ENCODE results near the gene CIAO1.
"Not testable (repeated sequence)": the region's sequence is repeated elsewhere in the genome, so short reads cannot be mapped to it uniquely, and the experiment has no call there.

Gene CIAO1

GRCh38 chr2:96250188-96250587 is 15.8 kb upstream of the CIAO1 start:
- no peak for DNase-seq

DNA sequence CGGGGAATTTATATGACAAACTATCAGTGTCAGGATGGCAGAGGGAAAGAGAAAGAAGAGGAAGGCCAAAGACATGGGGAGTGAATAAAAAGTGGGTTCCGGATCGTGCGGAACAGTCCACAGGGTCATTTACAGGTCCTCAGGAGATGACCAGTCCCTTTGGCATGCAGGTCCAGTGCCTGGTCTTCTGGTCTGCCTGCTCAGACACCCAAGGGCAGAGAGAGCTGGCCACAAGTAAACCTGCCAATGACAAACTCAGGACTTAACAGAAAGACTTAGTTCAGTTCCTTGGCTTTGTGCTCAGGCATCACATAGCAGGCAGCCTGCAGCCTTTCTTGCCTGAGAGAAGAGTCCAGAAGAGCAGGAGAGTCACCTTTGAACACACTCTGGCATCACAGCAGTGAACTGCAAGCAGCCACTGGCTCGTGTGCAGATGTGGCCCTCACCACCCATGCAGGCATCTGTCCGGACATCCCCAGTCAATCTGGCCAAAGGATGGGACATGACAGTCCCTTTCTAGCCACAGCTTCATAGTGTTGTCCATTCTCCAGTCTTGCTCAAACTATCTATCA is 14.2 kb upstream of the CIAO1 start:
- DNase-seq = no peak

DNA sequence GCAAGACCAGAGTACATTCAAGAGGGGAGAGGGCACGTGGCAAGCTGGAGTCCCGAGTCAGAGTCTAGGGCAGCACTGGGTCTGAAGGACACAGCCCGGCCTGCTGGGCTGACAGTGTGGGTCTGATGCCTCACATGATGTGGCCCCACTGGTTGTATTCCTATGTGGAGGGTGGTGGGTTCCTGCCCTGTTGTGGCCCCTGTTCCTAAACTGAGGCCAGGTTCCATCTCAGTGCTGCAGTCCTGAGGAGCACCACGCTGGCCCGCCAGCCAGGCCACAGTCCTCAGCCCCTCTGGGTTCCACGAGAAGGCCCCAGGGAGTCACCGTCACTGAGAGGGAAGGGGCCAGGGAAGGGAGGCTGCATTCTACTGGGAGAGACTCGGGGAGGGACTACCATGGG is 13.5 kb upstream of the CIAO1 start:
- no peak for DNase-seq

DNA sequence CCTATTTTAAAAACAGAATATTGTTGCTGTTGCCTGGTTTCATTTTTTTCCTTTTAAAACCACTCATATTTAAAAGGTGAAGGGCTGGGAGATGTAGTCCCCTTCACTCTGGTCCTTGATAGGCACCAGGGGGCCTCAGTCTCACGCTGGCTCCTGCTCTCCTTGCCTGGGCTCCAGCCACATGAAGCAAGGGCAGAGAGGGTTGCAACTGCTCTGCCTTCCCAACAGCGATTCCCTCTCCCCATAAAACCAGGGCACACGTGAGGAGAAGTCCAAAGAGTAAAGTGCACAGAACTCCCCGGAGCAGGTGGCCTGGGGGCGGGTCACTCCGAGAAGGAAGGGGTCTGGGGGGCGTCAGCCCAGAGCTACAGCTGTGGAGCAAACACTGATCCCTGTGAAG is 13.0 kb upstream of the CIAO1 start:
- DNase-seq = no peak

GRCh38 chr2:96254571-96254970 is 11.5 kb upstream of the CIAO1 start:
- no peak for DNase-seq

DNA sequence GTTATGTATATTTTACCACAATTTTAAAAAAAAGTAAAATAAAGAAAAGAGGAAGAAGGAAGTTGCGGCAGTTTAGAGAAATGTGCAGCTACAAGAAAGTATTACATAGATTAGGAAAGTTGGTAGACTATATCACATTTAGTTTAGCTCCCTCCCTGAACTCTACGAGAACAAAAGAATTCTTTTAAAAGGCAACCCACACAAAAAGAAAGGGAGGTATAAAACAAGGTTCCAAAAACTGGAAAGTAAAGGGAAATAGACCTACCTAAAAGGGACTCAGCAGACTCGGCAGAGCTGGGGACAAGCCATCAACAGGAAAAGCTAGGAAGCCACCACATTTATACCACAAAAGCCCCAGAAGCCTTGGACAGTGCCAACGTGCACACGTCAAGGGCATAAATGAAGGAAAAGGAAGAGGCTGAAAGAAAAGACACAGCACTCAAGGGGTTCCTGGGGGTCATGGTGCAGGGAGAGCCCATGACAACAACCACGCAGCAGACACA is 9.4 kb upstream of the CIAO1 start:
- no peak for DNase-seq

DNA sequence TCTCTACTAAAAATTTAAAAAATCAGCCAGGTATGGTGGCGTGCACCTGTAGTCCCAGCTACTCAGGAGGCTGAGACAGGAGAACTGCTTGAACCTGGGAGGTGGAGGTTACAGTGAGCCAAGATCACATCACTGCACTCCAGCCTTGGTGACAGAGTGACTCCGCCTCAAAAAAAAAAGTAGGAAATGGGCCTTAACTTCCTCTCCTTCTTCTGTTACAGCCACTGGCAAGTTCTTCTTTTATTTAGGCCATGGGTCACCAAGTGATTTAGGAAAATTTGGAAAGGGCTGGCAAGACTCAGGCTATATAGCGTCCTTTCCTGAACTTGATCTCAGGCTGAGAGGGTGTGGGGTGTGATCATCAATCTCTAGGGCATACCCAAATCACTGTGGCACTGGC is 8.3 kb upstream of the CIAO1 start:
- DNase-seq = not testable (repeated sequence)

DNA sequence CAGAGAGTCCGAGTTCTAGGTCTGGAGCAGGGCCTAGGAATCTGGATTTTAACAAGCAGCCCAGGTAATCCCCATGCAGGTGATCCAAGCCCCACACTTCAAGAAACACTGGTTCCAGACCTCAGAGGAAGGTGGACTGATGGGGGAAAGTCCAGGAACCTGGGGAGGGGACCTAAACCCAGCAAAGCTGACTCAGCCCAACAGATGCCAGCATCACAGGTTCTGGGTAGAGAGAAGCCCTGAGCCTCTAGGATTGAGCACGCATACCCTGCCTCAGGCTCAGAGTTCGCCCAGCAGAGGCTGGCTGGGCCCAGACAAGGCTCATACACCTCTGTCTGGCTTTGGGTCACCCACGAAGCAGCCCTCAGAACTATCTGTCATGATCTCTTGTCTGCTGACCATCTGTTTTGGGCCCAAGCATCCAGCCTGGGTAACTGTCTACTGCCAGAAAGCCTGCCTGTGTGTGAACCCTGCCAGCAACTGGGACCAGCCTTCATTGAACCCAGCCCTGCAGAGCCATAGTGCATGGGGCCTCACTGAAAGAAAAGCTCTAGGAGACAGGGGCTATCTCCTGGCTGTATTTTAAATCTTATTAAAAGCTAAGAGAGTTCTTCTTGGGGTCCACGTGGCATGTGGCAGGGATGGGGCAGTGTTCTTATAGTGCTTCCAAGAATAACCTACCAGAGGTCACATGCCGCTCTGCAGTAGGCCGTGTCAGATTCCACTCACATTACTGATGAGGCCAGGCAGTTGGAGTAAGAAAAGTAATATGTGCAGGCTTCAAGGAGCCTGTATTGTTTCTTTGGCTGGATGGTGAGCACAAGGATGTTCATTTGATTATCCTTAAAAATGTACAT is 7.6 kb upstream of the CIAO1 start:
- no peak for DNase-seq

DNA sequence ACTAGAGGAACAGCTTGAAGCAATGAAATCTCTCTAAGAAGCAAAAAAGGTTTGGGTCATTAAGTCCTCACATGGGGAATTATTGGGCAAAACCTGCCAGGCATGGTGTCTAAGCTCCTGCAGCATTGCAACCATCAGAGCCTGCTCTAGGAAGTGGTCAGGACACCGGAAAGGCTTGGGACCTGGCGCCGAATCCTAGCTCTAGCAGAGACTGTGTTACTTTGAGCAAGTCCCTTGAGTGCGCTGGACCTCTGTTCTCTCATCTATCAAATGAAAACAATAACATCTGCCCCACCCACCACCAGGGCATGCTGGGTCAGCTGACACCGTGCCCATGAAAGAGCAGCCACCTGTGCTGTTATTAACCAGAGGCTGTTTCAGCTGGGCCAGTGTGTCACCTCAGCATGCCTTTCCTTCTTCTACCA is 6.5 kb upstream of the CIAO1 start:
- no peak for DNase-seq

GRCh38 chr2:96260387-96261260 is 5.4 kb upstream of the CIAO1 start:
- peak; percentile 36 for DNase-seq

GRCh38 chr2:96261328-96262003 is 4.6 kb upstream of the CIAO1 start:
- no peak for DNase-seq

DNA sequence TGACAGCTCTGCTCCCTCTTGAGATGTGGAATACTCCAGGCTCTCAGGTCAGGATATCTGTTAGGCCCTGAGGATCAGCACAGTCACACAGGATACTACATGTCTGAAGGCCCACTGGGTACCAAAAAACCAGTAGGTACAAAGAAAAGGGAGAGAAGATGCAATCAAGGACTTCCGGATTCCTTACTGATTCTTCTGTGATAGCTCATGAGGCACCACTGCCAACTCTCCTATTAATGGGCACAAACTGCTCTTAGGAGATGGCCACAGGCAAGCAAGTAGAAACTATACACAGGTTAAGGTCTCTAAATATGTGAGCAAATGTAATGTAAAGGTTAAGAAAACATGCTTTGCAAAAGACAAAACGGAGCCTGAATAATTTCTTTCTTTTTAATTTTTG is 3.7 kb upstream of the CIAO1 start:
- DNase-seq = no peak

DNA sequence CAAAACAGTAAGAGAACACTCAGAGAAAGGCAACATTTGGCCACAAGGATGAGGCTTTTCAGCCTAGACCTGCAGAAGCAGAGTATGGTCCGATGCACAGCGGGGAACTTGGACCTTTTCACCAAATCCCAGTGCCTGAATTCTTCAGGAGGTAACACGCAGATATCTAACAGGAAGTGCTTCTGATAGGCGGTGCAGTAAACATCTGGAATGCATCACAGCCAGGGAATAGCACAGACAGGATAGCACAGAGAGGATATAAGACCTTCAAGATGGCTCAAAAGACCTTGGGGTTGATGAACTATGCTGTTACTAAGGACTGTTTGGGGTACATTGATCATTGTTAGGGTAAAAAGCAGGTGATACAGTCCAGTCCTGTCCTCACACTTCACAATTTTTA is 1.9 kb upstream of the CIAO1 start:
- DNase-seq = no peak

DNA sequence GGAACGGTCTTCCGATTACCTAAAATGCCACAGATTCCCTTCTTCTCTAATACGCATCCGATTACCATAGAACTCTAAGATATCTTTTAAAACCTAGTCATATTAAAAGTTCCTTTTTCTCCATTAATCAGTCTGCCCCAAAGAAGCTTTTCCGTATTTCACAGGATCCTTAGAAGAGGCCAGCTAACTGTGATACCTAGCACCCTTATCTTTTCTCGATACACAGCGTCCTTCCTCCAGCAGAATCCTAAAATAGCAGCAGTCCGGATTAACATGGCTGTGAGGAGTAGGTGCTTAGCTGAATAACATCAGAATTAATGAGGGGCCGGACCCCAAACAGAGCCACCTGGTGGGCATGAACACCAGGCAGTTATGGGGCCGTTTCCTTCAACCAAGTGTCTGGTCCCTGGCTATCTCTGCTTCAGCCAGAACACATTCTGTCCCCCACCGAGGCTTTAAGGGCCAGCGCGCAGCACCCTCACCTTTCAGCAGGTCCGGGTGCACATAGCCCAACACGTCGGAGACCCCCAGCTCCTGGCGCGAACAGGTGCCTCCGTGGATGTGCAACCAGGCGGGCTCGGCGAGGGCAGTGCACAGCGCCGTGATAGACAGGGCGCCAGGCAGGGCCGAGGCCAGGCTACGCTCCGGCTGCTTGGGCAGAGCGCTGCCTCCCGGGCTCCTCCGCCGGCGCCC is 1.2 kb upstream of the CIAO1 start:
- DNase-seq = peak; percentile 27

DNA sequence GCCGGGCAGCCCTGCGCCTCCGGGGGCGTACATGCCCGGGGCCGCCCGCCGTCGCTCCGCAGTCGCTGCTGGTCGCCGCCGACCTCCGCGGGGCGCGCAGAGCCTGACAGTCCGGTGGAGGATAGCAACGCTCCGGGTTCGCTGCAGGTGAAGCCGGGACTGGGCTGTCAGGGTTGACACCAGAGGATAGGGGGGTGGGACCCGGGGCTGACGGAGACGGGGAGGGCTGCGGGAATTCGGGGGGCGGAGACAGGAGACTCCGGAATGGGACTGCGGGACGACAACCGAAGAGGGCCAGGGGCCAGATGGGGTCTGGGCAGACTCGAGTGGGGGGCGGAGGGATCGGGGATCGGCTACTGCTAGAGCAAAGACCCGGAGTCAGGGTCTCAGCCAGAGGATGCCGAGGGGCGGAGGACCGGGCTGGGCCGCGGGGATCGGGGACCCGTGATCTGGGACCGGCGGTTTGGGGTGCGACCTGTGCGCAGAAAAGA is 631 bp upstream of the CIAO1 start:
- DNase-seq = no peak

DNA sequence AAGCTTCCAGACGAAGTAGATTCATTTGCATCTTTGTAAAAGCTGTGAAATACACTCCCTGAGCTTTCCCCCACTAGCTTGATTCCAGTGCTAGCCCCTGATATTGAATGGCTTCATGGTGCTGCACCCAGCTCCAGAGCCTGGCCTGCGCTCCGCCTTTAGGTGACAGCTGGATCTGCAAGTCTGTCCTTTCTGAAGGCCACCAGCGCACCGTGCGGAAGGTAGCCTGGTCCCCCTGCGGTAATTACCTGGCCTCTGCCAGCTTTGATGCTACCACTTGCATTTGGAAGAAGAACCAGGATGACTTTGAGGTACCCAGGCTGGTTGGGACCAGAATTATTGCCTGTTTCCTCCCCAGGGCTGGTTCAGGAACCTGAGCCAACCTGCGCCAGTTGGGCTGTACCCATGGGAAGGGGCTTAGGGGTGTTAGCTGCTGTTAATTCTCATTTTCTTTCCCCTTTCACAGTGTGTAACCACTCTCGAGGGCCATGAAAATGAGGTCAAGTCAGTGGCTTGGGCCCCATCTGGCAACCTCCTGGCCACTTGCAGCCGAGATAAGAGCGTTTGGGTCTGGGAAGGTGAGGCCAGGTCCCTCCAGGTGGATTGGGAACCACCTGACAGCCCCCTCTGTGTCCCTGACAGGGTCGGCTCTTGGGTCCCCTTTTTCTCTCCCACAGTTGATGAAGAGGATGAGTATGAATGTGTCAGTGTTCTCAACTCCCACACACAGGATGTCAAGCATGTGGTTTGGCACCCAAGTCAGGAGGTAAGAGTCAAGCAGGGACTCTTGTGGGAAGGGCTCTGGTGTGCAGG is 1.3 kb downstream of the CIAO1 start:
- DNase-seq = peak; percentile 38

DNA sequence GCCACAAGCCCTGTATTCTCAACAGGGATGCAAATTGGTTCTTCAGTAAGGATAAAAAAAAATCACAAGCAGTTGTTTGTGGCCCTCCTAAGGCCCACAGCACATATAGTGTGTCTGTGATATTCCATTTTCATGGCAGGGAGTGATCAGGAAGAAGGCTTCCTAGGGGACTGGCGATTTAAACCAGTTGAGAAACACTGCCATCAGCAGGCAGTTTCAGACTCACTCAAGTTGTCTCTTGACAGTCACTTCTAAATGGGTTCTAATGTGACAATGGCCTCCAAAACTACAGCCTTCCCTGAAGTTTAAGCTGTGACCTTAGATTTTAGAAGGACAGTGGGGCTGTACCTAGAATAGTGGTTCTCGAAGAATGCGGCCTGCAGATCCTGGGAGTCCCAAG is 6.0 kb downstream of the CIAO1 start:
- no peak for DNase-seq

DNA sequence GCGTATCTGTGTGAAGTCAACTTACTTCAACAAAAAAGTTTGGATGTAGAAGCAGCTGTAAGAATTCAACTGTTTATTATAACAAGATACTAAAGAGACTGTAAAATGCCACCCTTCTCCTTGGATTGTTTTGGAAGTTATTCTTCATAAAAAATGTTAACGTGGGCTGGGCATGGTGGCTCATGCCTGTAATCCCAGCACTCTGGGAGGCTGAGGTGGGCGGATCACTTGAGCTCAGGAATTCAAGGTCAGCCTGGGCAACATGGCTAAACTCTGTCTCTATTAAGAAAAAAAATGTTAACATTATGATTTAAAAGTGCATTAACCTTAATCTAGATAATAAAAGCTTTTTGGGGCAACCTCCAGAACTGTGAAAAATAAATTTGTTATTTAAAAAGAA is 7.7 kb downstream of the CIAO1 start:
- no peak for DNase-seq

GRCh38 chr2:96274355-96275056 is 8.5 kb downstream of the CIAO1 start:
- DNase-seq = no peak

- DNase-seq = no peak
These were observed 10.9 kb downstream of the CIAO1 start for GRCh38 chr2:96276787-96277499.

All from CD4-positive, alpha-beta T cell treated with Interleukin-6 for 4 hours (primary cell).